Erythroblast (primary cell): ENCODE results near the gene COX7A2L.

Experiments used
- GATA1 ChIP-seq: IDR thresholded peaks from 2 replicates; pipeline ENCODE4 v1.6.1; 2011; ENCODE audit warnings: low read depth, mild to moderate bottlenecking, control low read depth, low read length, moderate library complexity
- POLR2A ChIP-seq: IDR thresholded peaks from 2 replicates; pipeline ENCODE4 v1.6.1; 2011; ENCODE audit warnings: mild to moderate bottlenecking, low read length

- TF ChIP-seq POLR2A (no peak), GATA1 (no peak)
These were observed 21.1 kb upstream of the COX7A2L start for GRCh38 chr2:42382144-42382543.
